GM10248 (cell line): ENCODE results near the gene WDR55.
"Not testable (repeated sequence)": the region's sequence is repeated elsewhere in the genome, so short reads cannot be mapped to it uniquely, and the experiment has no call there.

Experiments
- CTCF ChIA-PET: fragments of 300-600 bp; sonication (Branson Sonifier 250); formaldehyde crosslinking; extraction: SDS; loops from one replicate; lab custom pipeline; 2021; ENCODE audit warnings: antibody characterized with exemption; lab: Yijun Ruan, JAX
- POLR2A ChIA-PET: fragments of 350-650 bp; sonication (Branson Sonifier 250); formaldehyde crosslinking; extraction: SDS; loops from one replicate; lab custom pipeline; 2020; ENCODE audit warnings: antibody characterized with exemption; lab: Yijun Ruan, JAX
- DNase-seq: peaks from one replicate; pipeline ENCODE4 v3.0.0; 2012; ENCODE audit errors: extremely low spot score
- TF ChIP-seq, protein P1 (sequence below): IDR thresholded peaks from 2 replicates; pipeline ENCODE4 v1.5.1; 2012; ENCODE audit warnings: mild to moderate bottlenecking, low read depth; ENCODE audit errors: extremely low read depth, missing control alignments, control extremely low read depth

The WDR55 gene

DNA sequence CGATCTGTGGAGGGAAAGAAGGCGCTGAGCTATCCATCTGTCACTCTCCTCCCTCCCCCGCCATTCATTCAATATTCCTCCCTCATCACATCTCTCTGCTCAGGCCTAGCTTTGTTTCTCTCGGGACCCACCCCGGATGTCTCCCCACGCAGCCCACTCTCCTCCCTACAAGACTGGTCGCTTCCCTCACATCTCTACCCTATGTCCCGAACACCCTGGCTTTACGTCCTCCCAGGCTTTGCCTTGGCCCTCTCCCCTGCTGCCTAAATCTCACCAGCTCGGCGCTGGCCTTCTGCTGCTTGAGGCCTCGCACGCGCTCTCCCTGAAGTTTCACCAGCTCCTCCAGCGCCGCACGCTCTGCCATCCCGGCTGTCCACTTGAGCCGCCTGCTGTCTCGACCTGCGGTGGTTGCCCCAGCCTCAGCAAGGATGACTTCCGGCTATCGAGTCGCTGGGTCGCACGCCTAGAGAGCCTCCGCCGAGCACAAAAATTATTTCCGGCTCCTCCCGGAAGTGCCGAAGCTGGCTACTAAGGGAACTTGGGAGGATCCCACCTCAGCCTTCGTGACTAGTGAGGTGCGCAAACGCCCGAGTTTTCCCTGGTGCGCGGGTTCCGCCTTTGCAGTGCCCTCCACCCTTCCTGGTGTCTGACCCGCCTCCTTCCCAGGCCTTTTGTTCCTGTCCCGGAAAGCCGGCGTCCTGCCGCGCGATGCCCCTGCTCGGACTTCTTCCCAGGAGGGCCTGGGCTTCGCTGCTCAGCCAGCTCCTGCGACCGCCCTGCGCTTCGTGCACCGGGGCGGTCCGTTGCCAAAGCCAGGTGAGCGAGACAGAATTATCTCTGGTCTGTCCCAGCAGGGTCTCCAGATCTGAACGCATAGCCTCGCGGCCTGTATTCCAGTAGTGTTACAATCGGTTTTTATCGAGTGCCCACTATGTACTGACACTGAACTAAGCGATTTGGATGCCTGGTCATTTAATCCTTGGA lies 26.5 kb downstream of the WDR55 start, which contains the start of the genes HARS1 and HARS2:
HARS1 (minus strand) TSS at position 430 of the 984 bp plus-strand sequence; CDS start at position 364, 66 bp downstream.
HARS2 (plus strand) TSS at position 515 of the 984 bp plus-strand sequence; CDS start at position 709, 194 bp downstream.
- DNase-seq = peak; percentile 93
- CTCF ChIA-PET = interaction anchor here (0.8 to 1.5 kb wide), 7 partner anchors 9 to 328 kb away, joined by 3 to 6 read pairs (median 3); no protein-coding TSS in a partner anchor
- POLR2A ChIA-PET = interaction anchor here (0.6 to 1.6 kb wide), 9 partner anchors 9 to 333 kb away, joined by 3 to 12 read pairs (median 4); partner anchors contain the start of genes IK, NDUFA2 and ZMAT2
- TF ChIP-seq, protein P1, sequence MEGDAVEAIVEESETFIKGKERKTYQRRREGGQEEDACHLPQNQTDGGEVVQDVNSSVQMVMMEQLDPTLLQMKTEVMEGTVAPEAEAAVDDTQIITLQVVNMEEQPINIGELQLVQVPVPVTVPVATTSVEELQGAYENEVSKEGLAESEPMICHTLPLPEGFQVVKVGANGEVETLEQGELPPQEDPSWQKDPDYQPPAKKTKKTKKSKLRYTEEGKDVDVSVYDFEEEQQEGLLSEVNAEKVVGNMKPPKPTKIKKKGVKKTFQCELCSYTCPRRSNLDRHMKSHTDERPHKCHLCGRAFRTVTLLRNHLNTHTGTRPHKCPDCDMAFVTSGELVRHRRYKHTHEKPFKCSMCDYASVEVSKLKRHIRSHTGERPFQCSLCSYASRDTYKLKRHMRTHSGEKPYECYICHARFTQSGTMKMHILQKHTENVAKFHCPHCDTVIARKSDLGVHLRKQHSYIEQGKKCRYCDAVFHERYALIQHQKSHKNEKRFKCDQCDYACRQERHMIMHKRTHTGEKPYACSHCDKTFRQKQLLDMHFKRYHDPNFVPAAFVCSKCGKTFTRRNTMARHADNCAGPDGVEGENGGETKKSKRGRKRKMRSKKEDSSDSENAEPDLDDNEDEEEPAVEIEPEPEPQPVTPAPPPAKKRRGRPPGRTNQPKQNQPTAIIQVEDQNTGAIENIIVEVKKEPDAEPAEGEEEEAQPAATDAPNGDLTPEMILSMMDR = no peak

DNA sequence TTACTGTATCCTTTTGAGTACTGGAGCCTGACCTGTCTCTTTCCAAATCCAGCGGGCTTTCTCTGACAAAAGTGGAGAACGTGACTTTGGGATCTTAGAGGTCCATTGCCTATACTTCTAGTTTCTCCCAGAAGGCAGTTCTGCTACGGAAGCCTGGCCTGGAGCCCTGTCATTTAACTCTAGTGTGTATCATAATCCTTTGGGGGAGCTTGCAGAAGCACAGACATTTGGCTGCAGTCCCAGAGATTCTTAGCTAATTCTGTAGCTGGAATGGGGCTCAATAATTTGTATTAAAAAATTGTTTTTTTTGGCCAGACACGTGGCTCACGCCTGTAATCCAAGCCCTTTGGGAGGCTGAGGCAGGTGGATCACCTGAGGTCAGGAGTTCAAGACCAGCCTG lies 29.6 kb downstream of the WDR55 start:
- POLR2A ChIA-PET = no interaction called here
- no peak for DNase-seq
- TF ChIP-seq, protein P1 = no peak
- CTCF ChIA-PET = interaction anchor here (1.7 kb wide), 1 partner anchor 9 kb away, joined by 8 read pairs; no protein-coding TSS in a partner anchor

DNA sequence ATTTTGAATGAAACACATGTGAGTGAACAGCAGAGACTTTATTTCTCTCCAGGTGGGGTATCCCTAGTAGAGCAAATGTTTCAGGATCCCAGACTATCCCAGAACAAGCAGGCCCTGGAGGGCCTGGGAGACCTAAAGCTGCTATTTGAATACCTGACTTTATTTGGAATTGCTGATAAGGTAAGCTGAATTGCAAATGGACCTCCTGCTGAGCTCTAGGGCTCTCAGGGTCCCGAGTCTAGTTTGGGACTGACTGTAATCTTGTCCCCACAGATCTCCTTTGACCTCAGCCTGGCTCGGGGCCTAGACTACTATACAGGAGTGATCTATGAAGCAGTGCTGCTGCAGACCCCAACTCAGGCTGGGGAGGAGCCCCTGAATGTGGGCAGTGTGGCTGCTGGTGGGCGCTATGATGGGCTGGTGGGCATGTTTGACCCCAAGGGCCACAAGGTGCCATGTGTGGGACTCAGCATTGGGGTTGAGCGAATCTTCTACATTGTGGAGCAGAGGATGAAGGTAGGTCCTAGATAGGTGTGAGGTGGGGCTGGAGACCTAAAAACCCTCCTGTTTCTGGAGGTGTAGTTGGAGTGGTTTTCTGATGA lies 32.3 kb downstream of the WDR55 start:
- TF ChIP-seq, protein P1 = no peak
- DNase-seq = no peak
- POLR2A ChIA-PET = no interaction called here
- CTCF ChIA-PET = interaction anchor here (0.7 to 1.0 kb wide), 2 partner anchors 10 to 56 kb away, joined by 3 to 4 read pairs; no protein-coding TSS in a partner anchor

- TF ChIP-seq, protein P1 = no peak
- ChIA-PET POLR2A (interaction anchor here (0.6 to 2.7 kb wide), 9 partner anchors 9 to 53 kb away, joined by 3 to 12 read pairs (median 4); partner anchors contain the start of genes HARS1, HARS2, IK and NDUFA2), CTCF (interaction anchor here (0.6 to 2.4 kb wide), 6 partner anchors 9 to 337 kb away, joined by 3 to 6 read pairs (median 4); no protein-coding TSS in a partner anchor)
- DNase-seq = peak; percentile 95
These were observed 35.8 kb downstream of the WDR55 start, which contains the start of gene ZMAT2 for GRCh38 chr5:140700177-140701144. TSS of gene ZMAT2 (plus strand) at chr5:140700447. CDS start at chr5:140700461, 14 bp downstream.

DNA sequence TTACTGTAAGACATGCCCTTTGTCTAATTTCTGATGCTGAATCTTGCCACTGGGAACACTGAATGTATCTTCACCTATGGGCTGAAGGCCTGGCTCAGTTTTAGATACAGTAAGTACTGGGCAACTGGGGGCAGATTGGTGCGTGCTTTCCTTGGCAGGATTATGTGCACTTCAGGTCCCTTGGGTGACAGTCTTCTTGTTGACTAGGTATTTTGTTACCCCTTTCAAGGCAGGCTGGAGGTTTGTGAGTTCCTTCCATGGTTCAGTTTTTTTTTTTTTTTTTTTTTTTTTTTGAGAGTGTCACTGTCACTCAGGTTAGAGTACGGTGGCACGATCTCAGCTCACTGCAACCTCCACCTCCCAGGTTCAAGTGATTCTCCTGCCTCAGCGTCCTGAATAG lies 43.1 kb downstream of the WDR55 start:
- ChIA-PET CTCF (interaction anchor here (1.1 kb wide), 1 partner anchor 463 kb away, joined by 3 read pairs; no protein-coding TSS in a partner anchor), POLR2A (no interaction called here)
- TF ChIP-seq, protein P1 = no peak
- no peak for DNase-seq

- DNase-seq = not testable (repeated sequence)
- POLR2A ChIA-PET = interaction anchor here (1.3 kb wide), 1 partner anchor 9 kb away, joined by 3 read pairs; the partner anchor contains the start of gene ZMAT2
- CTCF ChIA-PET = interaction anchor here (1.1 kb wide), 1 partner anchor 464 kb away, joined by 3 read pairs; no protein-coding TSS in a partner anchor
These were observed 44.1 kb downstream of the WDR55 start for GRCh38 chr5:140708787-140709186.
